ENCODE measurements around the gene EOLA1. TPM values are rescaled to one million over a fixed set of nuclear protein-coding genes. Genes with fewer than 3 reads are reported as not detected.

Gene EOLA1
- total RNA-seq, 1 experiment from 2014 or later, result 9.0 TPM

- no TSS peak for BruUV-seq (replicated peaks)
- peak overlapping the region; percentile 39; the same call in 1 of the 2 replicates for H3K9ac ChIP-seq (ENCODE audit: low read length)
- DNase-seq (ENCODE audit: low read depth, low spot score) (no peak), ATAC-seq (no peak)
- no peak overlapping the region for H3K27ac ChIP-seq (ENCODE audit: low read depth, low read length)
- H3K79me2 ChIP-seq (ENCODE audit: insufficient read depth, low read length), result peaks cover 4% of the 10 kb centered on the region; the same call in 1 of the 2 replicates
- H3K4me3 ChIP-seq (replicated peaks in 1 of 2; ENCODE audit: low read depth in 1 of 2, low read length in 2 of 2), result peak overlapping the region in 1 of 2 experiments; percentile 63; a peak in 2 of 4 replicates
- intact Hi-C loops (cut with micrococcal nuclease), result no loop called here
- peaks cover 0 to 24% of the 10 kb centered on the region in 2 experiments; a peak in 3 of 4 replicates for H3K4me1 ChIP-seq (ENCODE audit: control insufficient read depth in 1 of 2, insufficient read depth in 2 of 2, low read length in 2 of 2)
- H3K27me3 ChIP-seq (ENCODE audit: insufficient read depth, low read length), result no peaks in the 10 kb centered on the region
- RAD21 ChIA-PET (ENCODE audit: low non-redundant PET in 1 of 2, low total read pairs in 2 of 2, uncharacterized antibody in 2 of 2, unreplicated experiment in 2 of 2), result no interaction called here
- H2AFZ ChIP-seq (ENCODE audit: low read depth, low read length, poor library complexity, severe bottlenecking), result no peak overlapping the region
- H3K36me3 ChIP-seq (ENCODE audit: control insufficient read depth in 1 of 2, insufficient read depth in 2 of 2, low read length in 2 of 2), result no peaks in the 10 kb centered on the region
- H3K9me2 ChIP-seq (ENCODE audit: insufficient read depth), result no peaks in the 10 kb centered on the region
- H3K9me3 ChIP-seq (ENCODE audit: control insufficient read depth in 1 of 2, insufficient read depth in 1 of 2, low read depth in 1 of 2, low read length in 2 of 2), result no peaks in the 10 kb centered on the region
- CTCF ChIA-PET, result no interaction called here
- H4K20me1 ChIP-seq (ENCODE audit: insufficient read depth), result no peaks in the 10 kb centered on the region
- TF ChIP-seq CEBPB (IDR thresholded peaks at IDR 0.05; ENCODE audit: low read depth) (no peak), ZBTB33 (IDR thresholded peaks at IDR 0.05; ENCODE audit: extremely low read depth, insufficient replicate concordance, low read length) (no peak), MAX (IDR thresholded peaks at IDR 0.05) (no peak), EZH2phosphoT487 (IDR thresholded peaks at IDR 0.05; ENCODE audit: borderline replicate concordance) (no peak)
- POLR2A ChIA-PET, result no interaction called here
- H3K4me2 ChIP-seq (ENCODE audit: low read length), result peak overlapping the region; percentile 73
Measured at GRCh38 chrX:149505671-149506070, 35.1 kb upstream of the EOLA1 start.

GRCh38 chrX:149506349-149506748 lies 34.5 kb upstream of the EOLA1 start:
- POLR2A ChIA-PET, result no interaction called here
- Histone ChIP-seq H3K36me3 (ENCODE audit: control insufficient read depth in 1 of 2, insufficient read depth in 2 of 2, low read length in 2 of 2) (no peaks in the 10 kb centered on the region), H3K4me1 (ENCODE audit: control insufficient read depth in 1 of 2, insufficient read depth in 2 of 2, low read length in 2 of 2) (peaks cover 0 to 31% of the 10 kb centered on the region in 2 experiments; a peak in 3 of 4 replicates), H3K9me3 (ENCODE audit: control insufficient read depth in 1 of 2, insufficient read depth in 1 of 2, low read depth in 1 of 2, low read length in 2 of 2) (no peaks in the 10 kb centered on the region), H3K27ac (ENCODE audit: low read depth, low read length) (no peak overlapping the region), H3K4me3 (replicated peaks in 1 of 2; ENCODE audit: low read depth in 1 of 2, low read length in 2 of 2) (no peak overlapping the region), H3K79me2 (ENCODE audit: insufficient read depth, low read length) (peaks cover 4% of the 10 kb centered on the region; the same call in 1 of the 2 replicates), H2AFZ (ENCODE audit: low read depth, low read length, poor library complexity, severe bottlenecking) (no peak overlapping the region), H3K27me3 (ENCODE audit: insufficient read depth, low read length) (no peaks in the 10 kb centered on the region), H4K20me1 (ENCODE audit: insufficient read depth) (no peaks in the 10 kb centered on the region), H3K9me2 (ENCODE audit: insufficient read depth) (no peaks in the 10 kb centered on the region), H3K9ac (ENCODE audit: low read length) (no peak overlapping the region), H3K4me2 (ENCODE audit: low read length) (no peak overlapping the region)
- no TSS peak for BruUV-seq (replicated peaks)
- DNase-seq (ENCODE audit: low read depth, low spot score), result no peak
- no peak for ATAC-seq
- CTCF ChIA-PET, result no interaction called here
- RAD21 ChIA-PET (ENCODE audit: low non-redundant PET in 1 of 2, low total read pairs in 2 of 2, uncharacterized antibody in 2 of 2, unreplicated experiment in 2 of 2), result no interaction called here
- intact Hi-C loops (cut with micrococcal nuclease), result no loop called here
- no peak for TF ChIP-seq JUND (IDR thresholded peaks at IDR 0.05)
- TF ChIP-seq RAD21 (IDR thresholded peaks at IDR 0.05; ENCODE audit: low read depth), result no peak
- no peak for TF ChIP-seq REST (IDR thresholded peaks at IDR 0.05; ENCODE audit: low read depth)
- TF ChIP-seq ZFX (IDR thresholded peaks at IDR 0.05), result no peak
- TF ChIP-seq MAX (IDR thresholded peaks at IDR 0.05), result no peak
- TF ChIP-seq EZH2phosphoT487 (IDR thresholded peaks at IDR 0.05; ENCODE audit: borderline replicate concordance), result no peak
- no peak for TF ChIP-seq TCF7L2 (IDR thresholded peaks at IDR 0.05; ENCODE audit: borderline replicate concordance, extremely low read depth, insufficient read depth, insufficient read length)
- no peak for TF ChIP-seq POLR2AphosphoS5 (IDR thresholded peaks at IDR 0.05; ENCODE audit: low read depth, low read length)
- no peak for TF ChIP-seq ZBTB33 (IDR thresholded peaks at IDR 0.05; ENCODE audit: extremely low read depth, insufficient replicate concordance, low read length)
